Measurements from ENCODE around the gene GNAL. TPM values are rescaled to one million over a fixed set of nuclear protein-coding genes. Genes with fewer than 3 reads are reported as not detected.

GNAL gene
- total RNA-seq, 1 experiment from 2014 or later, result 0.44 TPM

- DNase-seq (ENCODE audit: low read depth, low spot score), result no peak
- Histone ChIP-seq H3K27me3 (ENCODE audit: control insufficient read depth, insufficient read depth, low read length) (peaks cover 10% of the 10 kb centered on the region; the same call in 1 of the 2 replicates), H3K27ac (ENCODE audit: low read length) (no peak overlapping the region), H3K36me3 (ENCODE audit: control insufficient read depth, insufficient read depth, low read length) (no peaks in the 10 kb centered on the region), H3K9me3 (ENCODE audit: control insufficient read depth, insufficient read depth, low read depth, low read length) (no peaks in the 10 kb centered on the region), H3K4me1 (ENCODE audit: control insufficient read depth, insufficient read depth, low read length) (no peaks in the 10 kb centered on the region), H3K4me3 (ENCODE audit: low read depth in 2 of 2, low read length in 2 of 2) (no peak overlapping the region)
- intact Hi-C loops (cut with micrococcal nuclease; ENCODE audit: unreplicated experiment), result loop anchor here (5.0 to 10.0 kb wide), 2 partner anchors 68 to 376 kb away; no protein-coding TSS in a partner anchor
- no peak for TF ChIP-seq SIN3A (IDR thresholded peaks at IDR 0.05; ENCODE audit: borderline replicate concordance, insufficient read depth, low read depth, low read length)
- no peak for TF ChIP-seq TCF7L2 (IDR thresholded peaks at IDR 0.05; ENCODE audit: low read depth, low read length)
- TF ChIP-seq, protein P1, sequence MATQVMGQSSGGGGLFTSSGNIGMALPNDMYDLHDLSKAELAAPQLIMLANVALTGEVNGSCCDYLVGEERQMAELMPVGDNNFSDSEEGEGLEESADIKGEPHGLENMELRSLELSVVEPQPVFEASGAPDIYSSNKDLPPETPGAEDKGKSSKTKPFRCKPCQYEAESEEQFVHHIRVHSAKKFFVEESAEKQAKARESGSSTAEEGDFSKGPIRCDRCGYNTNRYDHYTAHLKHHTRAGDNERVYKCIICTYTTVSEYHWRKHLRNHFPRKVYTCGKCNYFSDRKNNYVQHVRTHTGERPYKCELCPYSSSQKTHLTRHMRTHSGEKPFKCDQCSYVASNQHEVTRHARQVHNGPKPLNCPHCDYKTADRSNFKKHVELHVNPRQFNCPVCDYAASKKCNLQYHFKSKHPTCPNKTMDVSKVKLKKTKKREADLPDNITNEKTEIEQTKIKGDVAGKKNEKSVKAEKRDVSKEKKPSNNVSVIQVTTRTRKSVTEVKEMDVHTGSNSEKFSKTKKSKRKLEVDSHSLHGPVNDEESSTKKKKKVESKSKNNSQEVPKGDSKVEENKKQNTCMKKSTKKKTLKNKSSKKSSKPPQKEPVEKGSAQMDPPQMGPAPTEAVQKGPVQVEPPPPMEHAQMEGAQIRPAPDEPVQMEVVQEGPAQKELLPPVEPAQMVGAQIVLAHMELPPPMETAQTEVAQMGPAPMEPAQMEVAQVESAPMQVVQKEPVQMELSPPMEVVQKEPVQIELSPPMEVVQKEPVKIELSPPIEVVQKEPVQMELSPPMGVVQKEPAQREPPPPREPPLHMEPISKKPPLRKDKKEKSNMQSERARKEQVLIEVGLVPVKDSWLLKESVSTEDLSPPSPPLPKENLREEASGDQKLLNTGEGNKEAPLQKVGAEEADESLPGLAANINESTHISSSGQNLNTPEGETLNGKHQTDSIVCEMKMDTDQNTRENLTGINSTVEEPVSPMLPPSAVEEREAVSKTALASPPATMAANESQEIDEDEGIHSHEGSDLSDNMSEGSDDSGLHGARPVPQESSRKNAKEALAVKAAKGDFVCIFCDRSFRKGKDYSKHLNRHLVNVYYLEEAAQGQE (IDR thresholded peaks at IDR 0.05; ENCODE audit: insufficient read depth in 1 of 2, low read depth in 2 of 2, low read length in 1 of 2), result no peak
- TF ChIP-seq POLR2AphosphoS5 (IDR thresholded peaks at IDR 0.05; ENCODE audit: low read depth, low read length), result no peak
- TF ChIP-seq, protein P2, sequence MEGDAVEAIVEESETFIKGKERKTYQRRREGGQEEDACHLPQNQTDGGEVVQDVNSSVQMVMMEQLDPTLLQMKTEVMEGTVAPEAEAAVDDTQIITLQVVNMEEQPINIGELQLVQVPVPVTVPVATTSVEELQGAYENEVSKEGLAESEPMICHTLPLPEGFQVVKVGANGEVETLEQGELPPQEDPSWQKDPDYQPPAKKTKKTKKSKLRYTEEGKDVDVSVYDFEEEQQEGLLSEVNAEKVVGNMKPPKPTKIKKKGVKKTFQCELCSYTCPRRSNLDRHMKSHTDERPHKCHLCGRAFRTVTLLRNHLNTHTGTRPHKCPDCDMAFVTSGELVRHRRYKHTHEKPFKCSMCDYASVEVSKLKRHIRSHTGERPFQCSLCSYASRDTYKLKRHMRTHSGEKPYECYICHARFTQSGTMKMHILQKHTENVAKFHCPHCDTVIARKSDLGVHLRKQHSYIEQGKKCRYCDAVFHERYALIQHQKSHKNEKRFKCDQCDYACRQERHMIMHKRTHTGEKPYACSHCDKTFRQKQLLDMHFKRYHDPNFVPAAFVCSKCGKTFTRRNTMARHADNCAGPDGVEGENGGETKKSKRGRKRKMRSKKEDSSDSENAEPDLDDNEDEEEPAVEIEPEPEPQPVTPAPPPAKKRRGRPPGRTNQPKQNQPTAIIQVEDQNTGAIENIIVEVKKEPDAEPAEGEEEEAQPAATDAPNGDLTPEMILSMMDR (IDR thresholded peaks at IDR 0.05), result no peak
- in situ Hi-C loops (cut with HindIII; ENCODE audit: low pct_unique_long_range_greater_than_20kb, low sequenced_read_pairs), result no loop called here
- ATAC-seq, result no peak
- CTCF ChIA-PET, result no interaction called here
- no TSS peak for BruUV-seq (replicated peaks)
- POLR2A ChIA-PET, result no interaction called here
These were observed 30.1 kb upstream of the GNAL start for GRCh38 chr18:11658989-11659388.

GRCh38 chr18:11660691-11661090, 28.4 kb upstream of the GNAL start:
- intact Hi-C loops (cut with micrococcal nuclease; ENCODE audit: unreplicated experiment), result no loop called here
- no peaks in the 10 kb centered on the region for H3K9me3 ChIP-seq (ENCODE audit: control insufficient read depth, insufficient read depth, low read depth, low read length)
- no peak overlapping the region for H3K27ac ChIP-seq (ENCODE audit: low read length)
- no peak overlapping the region for H3K4me3 ChIP-seq (ENCODE audit: low read depth in 2 of 2, low read length in 2 of 2)
- ATAC-seq, result no peak
- POLR2A ChIA-PET, result no interaction called here
- TF ChIP-seq, protein P1 (IDR thresholded peaks at IDR 0.05; ENCODE audit: insufficient read depth in 1 of 2, low read depth in 2 of 2, low read length in 1 of 2), result no peak
- peaks cover 8% of the 10 kb centered on the region; the same call in 1 of the 2 replicates for H3K27me3 ChIP-seq (ENCODE audit: control insufficient read depth, insufficient read depth, low read length)
- no peaks in the 10 kb centered on the region for H3K4me1 ChIP-seq (ENCODE audit: control insufficient read depth, insufficient read depth, low read length)
- no peak for DNase-seq (ENCODE audit: low read depth, low spot score)
- BruUV-seq (replicated peaks), result no TSS peak
- CTCF ChIA-PET, result no interaction called here
- H3K36me3 ChIP-seq (ENCODE audit: control insufficient read depth, insufficient read depth, low read length), result no peaks in the 10 kb centered on the region
- in situ Hi-C loops (cut with HindIII; ENCODE audit: low pct_unique_long_range_greater_than_20kb, low sequenced_read_pairs), result no loop called here

All from Panc1 (cell line).